ENCODE data around the gene RAI1.

Gene RAI1

DNA sequence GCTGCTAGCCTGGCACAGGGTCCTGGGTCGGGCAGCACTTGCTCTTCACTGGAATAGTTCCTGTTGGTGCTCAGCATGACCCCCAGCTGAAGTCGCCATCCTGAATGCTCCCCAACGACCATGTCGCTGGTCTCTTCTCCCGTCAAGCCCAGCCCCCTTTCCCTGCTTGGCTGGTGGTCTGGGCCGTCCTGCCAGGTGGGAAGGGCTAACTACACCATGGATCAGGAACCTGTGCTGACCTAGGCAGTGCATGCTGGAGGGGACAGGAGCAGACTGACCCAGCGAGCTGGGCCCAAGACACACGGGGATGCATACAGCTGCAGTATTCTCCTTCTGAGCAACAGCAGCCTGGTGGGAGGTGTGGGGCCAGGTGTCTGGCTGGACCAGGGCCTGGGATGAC lies 164.7 kb downstream of the RAI1 start:
- Mint-ChIP-seq H3K4me1 (peaks cover 44% of the 10 kb centered on the region), H3K36me3 (ENCODE audit: low read depth) (no peaks in the 10 kb centered on the region), H3K27me3 (no peaks in the 10 kb centered on the region), H3K27ac (no peak overlapping the region), H3K9me3 (no peaks in the 10 kb centered on the region), H3K4me3 (no peak overlapping the region)
- DNase-seq (no peak), ATAC-seq (no peak)

DNA sequence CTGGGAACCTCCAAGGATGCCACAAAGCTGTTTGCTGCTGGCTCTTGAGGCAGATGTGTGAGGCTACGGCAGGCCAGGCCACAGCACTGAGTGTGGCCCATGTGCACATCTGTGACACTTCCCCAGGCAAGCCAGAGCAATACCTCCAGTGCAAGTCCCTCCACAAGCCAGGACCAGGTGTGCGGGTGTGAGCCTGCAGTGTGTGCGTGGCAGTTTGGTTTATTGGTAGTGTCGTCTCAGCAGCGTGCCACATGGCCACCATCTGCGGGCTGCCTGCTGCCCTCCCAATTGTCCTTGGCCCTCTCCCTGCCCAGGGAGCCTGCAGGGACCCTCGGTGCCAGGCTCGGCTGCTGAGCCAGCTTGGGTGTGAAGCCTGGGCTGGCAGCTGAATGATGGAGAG lies 165.4 kb downstream of the RAI1 start:
- no peak for ATAC-seq

DNA sequence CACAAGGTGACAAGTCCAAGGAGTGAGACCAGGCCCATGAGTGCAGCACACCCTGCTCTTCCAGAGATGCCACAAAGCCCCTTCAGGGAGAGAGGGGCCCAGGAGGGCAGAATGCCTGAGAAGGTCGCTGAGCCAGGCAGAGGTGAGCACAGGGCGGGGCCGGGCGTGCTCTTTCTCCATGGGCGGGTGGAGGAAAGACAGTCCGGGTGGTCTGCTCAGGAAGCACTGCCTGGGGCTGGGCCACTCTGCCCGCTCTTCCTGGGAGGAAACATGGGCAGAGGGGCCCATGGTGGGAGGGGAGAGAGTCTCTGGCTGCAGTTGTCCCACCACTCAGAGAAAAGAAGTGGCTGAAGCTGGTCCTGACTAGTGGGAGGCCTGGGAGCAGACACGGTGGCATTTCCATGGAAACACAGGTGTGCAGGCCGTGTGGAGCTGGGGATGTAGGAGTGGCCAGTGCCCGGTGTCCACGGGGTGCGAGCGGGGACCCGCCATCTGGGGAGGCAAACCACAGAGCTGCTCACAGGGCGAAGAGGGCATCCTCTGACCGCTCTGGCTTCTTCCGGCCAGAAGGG lies 165.9 kb downstream of the RAI1 start:
- ATAC-seq (no peak), DNase-seq (no peak)
- Mint-ChIP-seq H3K36me3 (ENCODE audit: low read depth) (no peaks in the 10 kb centered on the region), H3K27ac (no peak overlapping the region), H3K4me3 (no peak overlapping the region), H3K9me3 (no peaks in the 10 kb centered on the region), H3K4me1 (peaks cover 53% of the 10 kb centered on the region), H3K27me3 (no peaks in the 10 kb centered on the region)

More for the DNA sequence above, 165.4 kb downstream of the RAI1 start:
- H3K4me1 Mint-ChIP-seq, result peaks cover 47% of the 10 kb centered on the region
- H3K27ac Mint-ChIP-seq, result no peak overlapping the region
- no peaks in the 10 kb centered on the region for H3K9me3 Mint-ChIP-seq
- DNase-seq, result no peak
- no peaks in the 10 kb centered on the region for H3K27me3 Mint-ChIP-seq
- H3K4me3 Mint-ChIP-seq, result no peak overlapping the region
- H3K36me3 Mint-ChIP-seq (ENCODE audit: low read depth), result no peaks in the 10 kb centered on the region

DNA sequence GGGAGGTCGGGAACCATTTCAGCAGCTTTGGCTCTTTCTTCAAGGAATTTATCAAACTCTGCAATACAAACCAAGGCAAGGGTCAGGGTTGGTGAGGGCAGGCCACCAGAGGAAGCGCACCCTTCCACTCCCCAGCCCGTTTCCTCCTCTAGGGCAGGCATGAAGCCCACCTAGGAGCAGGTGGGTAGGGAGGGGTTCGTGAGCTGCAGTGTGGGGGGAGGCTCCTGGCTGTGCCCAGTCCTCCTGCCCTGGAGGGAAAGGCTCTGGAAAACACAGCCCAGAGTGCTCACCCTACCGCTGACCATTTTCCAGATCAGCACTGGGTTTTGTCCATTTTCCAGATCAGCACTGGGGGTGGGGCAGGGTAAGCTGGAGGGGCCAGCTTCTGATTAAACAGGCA lies 166.5 kb downstream of the RAI1 start:
- Mint-ChIP-seq H3K4me3 (no peak overlapping the region), H3K36me3 (ENCODE audit: low read depth) (no peaks in the 10 kb centered on the region), H3K27me3 (no peaks in the 10 kb centered on the region), H3K27ac (no peak overlapping the region), H3K9me3 (no peaks in the 10 kb centered on the region), H3K4me1 (peaks cover 58% of the 10 kb centered on the region)
- no peak for DNase-seq
- no peak for ATAC-seq

DNA sequence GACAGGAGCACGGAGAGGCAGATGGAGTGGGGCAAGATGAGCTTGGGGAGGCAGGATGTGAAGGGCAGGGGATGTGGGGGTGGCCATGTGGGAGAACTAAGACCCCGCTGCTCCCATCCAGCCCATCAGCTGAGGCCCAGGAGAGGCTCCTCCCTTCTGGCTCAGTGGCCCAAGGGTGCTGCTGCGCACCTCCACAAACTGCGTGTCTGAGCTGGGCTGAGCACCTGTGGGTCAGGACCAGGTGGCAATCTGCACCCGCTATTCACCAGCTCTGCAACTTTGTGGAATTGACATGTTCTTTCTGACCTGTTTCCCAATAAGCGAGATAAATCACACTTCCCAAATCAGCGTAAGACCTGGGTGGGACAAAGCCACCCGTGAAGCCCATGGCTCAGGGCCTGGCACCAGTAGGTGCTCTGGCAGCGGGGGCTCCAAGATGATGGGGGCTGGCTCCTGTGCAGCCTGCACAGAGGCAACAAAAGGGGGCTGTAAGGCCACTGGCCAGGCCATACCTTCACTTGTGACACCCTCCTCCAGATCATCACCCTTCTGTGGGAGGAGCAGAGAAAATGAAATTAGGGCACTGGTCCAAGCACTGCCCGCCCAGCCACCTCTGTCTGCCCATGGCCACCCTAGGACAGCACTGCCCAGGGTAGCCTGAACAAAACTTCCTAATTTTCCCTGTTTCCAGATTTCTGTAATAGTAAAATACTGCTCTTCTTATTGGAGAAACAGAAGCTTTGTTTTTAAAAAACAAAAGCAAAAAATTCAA lies 167.2 kb downstream of the RAI1 start:
- peak overlapping the region; percentile 19 for H3K4me3 Mint-ChIP-seq
- ATAC-seq (no peak), DNase-seq (no peak)
- no peaks in the 10 kb centered on the region for H3K36me3 Mint-ChIP-seq (ENCODE audit: low read depth)
- no peaks in the 10 kb centered on the region for H3K27me3 Mint-ChIP-seq
- peak overlapping the region; percentile 90 for H3K27ac Mint-ChIP-seq
- H3K9me3 Mint-ChIP-seq, result no peaks in the 10 kb centered on the region
- peaks cover 66% of the 10 kb centered on the region for H3K4me1 Mint-ChIP-seq

DNA sequence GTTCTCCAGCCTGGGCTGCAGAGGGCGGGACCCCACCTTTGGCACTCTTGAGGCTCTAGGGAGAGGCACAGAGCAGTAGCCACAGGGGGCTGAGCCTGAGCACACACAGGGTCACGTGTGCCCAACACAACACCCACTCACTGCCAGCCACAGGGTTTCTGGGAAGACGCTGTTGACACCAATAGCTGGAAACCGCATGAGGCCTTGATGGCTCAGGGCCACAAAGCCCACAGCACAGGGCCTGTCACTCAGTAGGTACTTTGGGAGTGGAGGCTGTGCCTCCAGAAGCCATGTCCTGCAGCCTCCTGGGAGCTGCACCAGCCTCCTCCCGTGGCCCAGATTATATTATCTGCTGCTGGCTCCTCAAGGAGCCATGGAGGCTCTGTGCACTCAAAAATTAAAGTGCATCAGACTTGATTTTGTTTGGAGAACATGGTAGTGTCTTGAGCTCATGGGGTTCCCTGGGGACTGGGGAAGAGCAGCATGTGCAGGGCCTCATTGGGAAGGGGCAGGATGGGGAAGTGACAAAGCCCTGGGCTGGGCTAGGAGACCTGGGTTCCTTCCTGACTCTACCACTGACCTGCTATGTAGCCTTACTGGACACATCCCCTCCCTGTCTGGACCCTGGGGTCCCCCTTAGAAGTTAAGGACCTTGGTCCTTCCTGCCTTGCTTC lies 168.0 kb downstream of the RAI1 start:
- H3K27ac Mint-ChIP-seq, result peak overlapping the region; percentile 90
- H3K36me3 Mint-ChIP-seq (ENCODE audit: low read depth), result no peaks in the 10 kb centered on the region
- H3K4me1 Mint-ChIP-seq, result peaks cover 74% of the 10 kb centered on the region
- peak overlapping the region; percentile 19 for H3K4me3 Mint-ChIP-seq
- no peaks in the 10 kb centered on the region for H3K9me3 Mint-ChIP-seq
- peak; percentile 77 for ATAC-seq
- DNase-seq, result peak; percentile 87
- no peaks in the 10 kb centered on the region for H3K27me3 Mint-ChIP-seq

DNA sequence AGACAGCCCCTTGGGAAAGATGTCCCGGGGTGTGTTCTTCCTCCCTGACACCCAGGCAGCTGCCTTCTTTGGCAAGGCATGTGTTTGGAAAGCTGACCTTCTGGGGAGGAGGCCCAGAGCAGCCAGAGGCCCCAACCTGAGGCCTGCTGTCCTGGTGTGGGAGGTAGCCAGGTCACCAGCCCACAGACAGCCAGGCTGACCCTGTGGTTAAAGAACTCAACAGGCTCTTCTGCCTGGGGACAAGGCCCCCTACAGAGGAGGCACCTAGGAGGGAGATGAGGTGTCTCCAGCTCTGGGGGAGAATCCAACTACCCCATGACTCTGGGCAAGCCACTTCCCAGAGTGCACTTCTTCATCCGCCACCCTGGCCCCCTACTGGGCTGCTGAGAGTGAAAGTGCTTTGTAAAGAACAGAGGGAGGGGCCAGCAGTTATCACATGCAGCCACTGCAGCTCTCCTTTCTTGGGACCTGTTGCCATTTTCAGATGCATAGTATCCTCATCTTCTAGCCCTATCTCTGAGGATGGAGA lies 168.7 kb downstream of the RAI1 start:
- Mint-ChIP-seq H3K4me3 (peak overlapping the region; percentile 59), H3K4me1 (peaks cover 79% of the 10 kb centered on the region), H3K27ac (peak overlapping the region; percentile 90), H3K9me3 (no peaks in the 10 kb centered on the region), H3K27me3 (no peaks in the 10 kb centered on the region), H3K36me3 (ENCODE audit: low read depth) (no peaks in the 10 kb centered on the region)
- peak; percentile 62 for ATAC-seq
- peak; percentile 79 for DNase-seq

DNA sequence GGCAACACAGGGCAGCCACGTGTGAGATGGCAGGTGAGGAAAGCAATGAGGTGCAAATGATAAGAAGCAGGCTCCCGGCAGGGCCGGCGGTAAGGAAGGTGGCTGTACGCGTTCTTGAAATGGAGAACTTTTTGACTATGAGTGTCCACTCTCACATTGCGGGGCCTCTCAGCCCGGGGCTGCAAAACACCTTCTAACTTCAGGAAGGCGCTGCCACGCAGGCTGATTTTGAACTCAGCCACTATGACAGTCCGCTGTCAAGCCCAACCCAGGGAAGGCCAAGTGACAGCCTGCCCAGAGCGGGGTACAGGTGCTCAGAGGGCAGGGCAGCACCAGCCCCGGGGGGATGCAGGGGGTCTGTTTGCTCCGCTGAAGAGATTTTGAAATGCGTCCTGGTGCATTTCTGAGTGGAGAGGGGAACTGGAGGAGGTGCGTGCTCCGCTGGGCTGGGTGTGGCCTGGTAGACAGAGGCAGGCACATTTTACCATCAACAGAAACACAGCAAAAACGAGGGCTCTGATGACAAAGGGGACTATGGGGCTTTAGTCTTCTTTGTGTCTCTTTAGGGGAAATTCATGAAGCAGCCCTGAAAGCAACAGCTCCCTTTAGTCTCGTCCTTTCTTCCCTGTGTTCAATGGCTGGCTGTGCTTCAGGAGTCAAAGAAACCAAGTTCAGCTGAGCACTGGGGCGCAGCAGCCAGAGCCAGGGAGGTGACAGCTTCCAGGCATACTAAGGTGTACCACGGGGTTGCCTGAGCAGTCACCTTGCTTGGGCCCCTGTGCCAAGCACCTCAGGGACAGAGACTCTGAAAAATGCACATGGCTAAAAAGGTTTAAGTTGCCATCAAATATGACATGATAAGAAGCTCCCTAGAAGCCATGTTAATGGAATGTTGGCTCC lies 170.1 kb downstream of the RAI1 start:
- no peaks in the 10 kb centered on the region for H3K9me3 Mint-ChIP-seq
- DNase-seq (no peak), ATAC-seq (no peak)
- peak overlapping the region; percentile 14 for H3K4me3 Mint-ChIP-seq
- H3K4me1 Mint-ChIP-seq, result peaks cover 91% of the 10 kb centered on the region
- H3K27me3 Mint-ChIP-seq, result no peaks in the 10 kb centered on the region
- H3K27ac Mint-ChIP-seq, result peak overlapping the region; percentile 90
- H3K36me3 Mint-ChIP-seq (ENCODE audit: low read depth), result no peaks in the 10 kb centered on the region

DNA sequence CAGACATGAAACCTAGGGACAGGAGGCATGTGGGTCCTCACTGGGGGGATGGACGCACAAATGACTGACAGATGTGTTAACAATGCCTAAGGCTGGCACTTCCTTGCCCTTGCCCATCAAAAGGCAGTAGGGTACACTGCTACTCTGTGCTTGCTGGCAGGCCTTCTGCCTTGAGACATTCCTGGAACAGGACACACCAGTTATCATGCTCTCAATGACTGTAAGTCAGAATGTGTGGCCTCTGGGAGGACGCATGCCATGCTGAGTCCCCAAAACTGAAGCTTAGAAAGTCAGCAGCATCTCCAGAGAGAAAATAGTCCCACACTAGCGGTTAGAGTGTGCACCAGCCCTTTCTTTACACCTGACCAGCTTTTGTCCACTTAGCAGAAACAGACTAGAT lies 171.7 kb downstream of the RAI1 start:
- no peak for DNase-seq
- no peak for ATAC-seq
- H3K27me3 Mint-ChIP-seq, result no peaks in the 10 kb centered on the region
- no peaks in the 10 kb centered on the region for H3K36me3 Mint-ChIP-seq (ENCODE audit: low read depth)
- no peak overlapping the region for H3K4me3 Mint-ChIP-seq
- peaks cover 84% of the 10 kb centered on the region for H3K4me1 Mint-ChIP-seq
- H3K27ac Mint-ChIP-seq, result peak overlapping the region; percentile 97
- H3K9me3 Mint-ChIP-seq, result no peaks in the 10 kb centered on the region

DNA sequence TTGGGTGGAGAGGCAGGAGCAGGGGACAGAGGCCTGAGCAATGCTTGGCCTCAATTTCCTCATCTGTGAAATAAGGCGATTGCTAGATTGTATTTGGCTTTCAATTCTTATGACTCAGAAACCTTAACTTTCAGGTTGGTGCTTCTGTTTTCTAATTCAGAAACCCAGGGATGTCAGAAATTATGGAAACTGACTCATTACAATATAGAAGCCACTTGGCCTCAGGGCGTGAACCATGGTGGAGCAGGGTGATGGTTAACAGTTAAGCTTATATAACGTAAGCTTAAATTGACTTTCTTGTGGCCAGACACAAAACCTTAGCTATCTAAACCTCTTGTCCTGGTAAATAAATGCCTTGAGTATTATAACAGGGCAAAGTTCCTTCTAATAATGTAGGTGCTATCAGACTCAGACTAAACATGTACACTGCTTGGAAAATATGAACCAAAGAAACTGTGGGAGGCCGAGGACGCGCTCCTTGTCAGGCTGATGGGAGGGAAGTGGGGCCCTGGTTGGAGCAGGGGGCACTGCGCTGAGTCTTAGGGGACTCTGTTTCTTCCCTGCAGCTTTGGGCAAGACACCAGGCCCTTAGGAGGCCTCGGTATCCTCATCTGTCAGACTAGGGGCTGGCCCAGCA lies 172.7 kb downstream of the RAI1 start:
- DNase-seq, result peak; percentile 52
- peak; percentile 57 for ATAC-seq
- no peaks in the 10 kb centered on the region for H3K9me3 Mint-ChIP-seq
- H3K36me3 Mint-ChIP-seq (ENCODE audit: low read depth), result no peaks in the 10 kb centered on the region
- H3K27ac Mint-ChIP-seq, result peak overlapping the region; percentile 97
- peak overlapping the region; percentile 67 for H3K4me3 Mint-ChIP-seq
- H3K4me1 Mint-ChIP-seq, result peaks cover 74% of the 10 kb centered on the region
- no peaks in the 10 kb centered on the region for H3K27me3 Mint-ChIP-seq

DNA sequence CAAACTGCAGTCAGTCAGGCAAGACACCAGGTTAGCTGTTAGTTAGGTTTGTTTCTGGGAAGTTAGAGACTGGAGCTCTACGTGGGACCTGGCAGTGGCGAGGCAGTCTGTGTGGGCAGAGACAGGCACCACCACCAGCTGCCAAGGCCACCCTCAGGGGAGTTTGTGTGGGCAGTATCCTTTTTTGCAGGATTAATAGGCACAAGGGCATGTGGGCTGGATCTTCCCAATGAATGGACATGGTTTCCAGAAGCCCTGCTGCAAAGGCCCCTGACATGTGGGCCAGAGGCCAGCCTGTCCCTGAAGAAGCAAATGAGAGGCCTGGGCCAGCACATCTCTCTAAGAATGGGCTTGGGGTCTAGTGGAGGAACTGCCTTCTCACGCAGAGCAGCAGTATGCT lies 174.7 kb downstream of the RAI1 start:
- Mint-ChIP-seq H3K4me3 (no peak overlapping the region), H3K9me3 (no peaks in the 10 kb centered on the region), H3K4me1 (peaks cover 55% of the 10 kb centered on the region), H3K27ac (no peak overlapping the region), H3K36me3 (ENCODE audit: low read depth) (no peaks in the 10 kb centered on the region), H3K27me3 (no peaks in the 10 kb centered on the region)
- ATAC-seq, result no peak
- DNase-seq, result no peak

DNA sequence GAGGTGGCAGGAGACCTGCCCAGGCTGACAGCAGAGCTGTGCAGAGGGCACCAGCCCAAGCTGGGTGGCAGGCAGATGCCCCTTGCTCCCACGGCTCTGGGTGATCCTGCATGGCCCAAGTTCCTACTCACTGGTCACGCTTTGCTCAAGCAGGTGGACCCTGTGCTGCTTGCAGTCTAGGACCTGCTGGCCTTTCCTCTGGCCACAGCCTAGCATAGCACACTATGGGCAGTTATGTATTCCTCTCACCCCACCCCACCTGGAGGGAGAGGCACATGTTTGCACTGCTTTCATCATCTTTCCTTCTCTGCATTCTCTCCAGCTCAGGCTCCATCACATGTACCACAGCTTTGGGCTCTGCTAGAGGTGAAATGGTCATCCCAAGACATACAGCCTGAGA lies 175.1 kb downstream of the RAI1 start:
- peaks cover 51% of the 10 kb centered on the region for H3K4me1 Mint-ChIP-seq
- no peaks in the 10 kb centered on the region for H3K9me3 Mint-ChIP-seq

DNA sequence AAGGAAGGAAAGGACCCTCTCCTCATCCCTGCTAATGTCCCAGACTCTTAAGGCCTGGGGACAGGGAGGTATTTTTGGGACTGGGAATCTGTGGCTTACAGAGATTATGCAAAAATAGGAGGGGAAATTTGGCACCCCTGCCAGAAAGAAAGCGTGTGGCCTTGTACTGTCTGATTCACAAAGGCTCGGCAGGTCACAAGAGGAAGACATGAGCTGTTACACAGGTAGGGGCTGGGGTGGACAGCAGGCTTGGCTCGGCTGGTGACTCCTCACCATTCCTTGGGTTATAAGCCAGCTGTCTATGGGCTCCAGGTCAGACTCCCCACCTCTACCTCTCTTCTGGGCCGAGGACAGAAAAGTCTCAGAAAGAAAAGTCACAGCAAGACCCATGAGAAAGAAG lies 176.2 kb downstream of the RAI1 start:
- no peak for DNase-seq
- H3K9me3 Mint-ChIP-seq, result no peaks in the 10 kb centered on the region
- no peak overlapping the region for H3K27ac Mint-ChIP-seq

More for the DNA sequence above, 175.1 kb downstream of the RAI1 start:
- H3K36me3 Mint-ChIP-seq (ENCODE audit: low read depth), result no peaks in the 10 kb centered on the region
- H3K27ac Mint-ChIP-seq, result no peak overlapping the region
- no peaks in the 10 kb centered on the region for H3K27me3 Mint-ChIP-seq
- DNase-seq, result no peak
- no peak for ATAC-seq
- no peak overlapping the region for H3K4me3 Mint-ChIP-seq

More for the DNA sequence above, 176.2 kb downstream of the RAI1 start:
- no peaks in the 10 kb centered on the region for H3K27me3 Mint-ChIP-seq
- H3K36me3 Mint-ChIP-seq (ENCODE audit: low read depth), result no peaks in the 10 kb centered on the region
- peaks cover 41% of the 10 kb centered on the region for H3K4me1 Mint-ChIP-seq
- no peak for ATAC-seq
- no peak overlapping the region for H3K4me3 Mint-ChIP-seq

Data from activated naive CD8-positive, alpha-beta T cell treated with anti-CD3 and anti-CD28 coated beads, Interleukin-2, amount 50 U/mL, for 24 hours (primary cell).